T-helper 22 cell (primary cell): Measurements from ENCODE around the gene TAS2R41.
"Not testable (repeated sequence)": the region's sequence is repeated elsewhere in the genome, so short reads cannot be mapped to it uniquely, and the experiment has no call there.

Source experiments
- DNase-seq: peaks from one replicate; pipeline ENCODE4 v3.0.0-alpha.2; 2020; ENCODE audit warnings: low read depth

TAS2R41 gene

DNA sequence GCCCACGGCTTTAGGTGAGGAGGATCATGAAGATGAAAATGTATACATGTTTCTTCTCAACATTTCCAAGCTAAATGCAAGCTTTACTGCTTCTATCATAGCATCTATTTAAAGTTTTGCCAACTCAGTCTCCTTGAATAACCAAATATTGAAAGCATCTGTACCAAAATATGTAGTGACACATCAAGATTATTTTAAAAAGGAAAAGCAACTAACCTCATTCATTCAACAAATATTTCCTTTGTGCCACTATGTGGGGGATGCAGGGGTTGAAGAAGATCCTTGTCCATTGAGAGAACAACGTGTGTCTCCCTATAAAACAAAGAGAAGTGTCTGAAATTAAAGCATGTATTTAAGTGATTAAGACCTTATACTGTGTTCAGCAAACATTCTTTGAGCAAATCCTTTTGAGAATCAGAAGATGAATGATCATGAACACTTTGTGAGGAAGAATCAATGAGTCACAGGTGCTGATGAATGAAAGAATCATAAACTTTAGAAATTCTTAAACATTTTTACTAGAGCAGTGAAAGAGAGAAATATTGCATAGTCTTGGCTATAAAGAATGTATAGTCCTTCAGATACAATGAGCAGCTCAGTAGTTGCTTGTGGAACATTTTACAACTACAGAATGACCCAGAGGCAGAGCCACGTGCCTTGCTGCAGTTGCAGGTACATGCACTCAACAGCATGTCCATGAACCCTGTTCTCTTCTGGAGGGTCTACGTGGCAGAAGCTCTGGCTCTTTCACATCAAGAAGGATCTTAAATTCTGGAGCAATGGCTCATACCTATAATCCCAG, 20.5 kb upstream of the TAS2R41 start:
- no peak for DNase-seq

DNA sequence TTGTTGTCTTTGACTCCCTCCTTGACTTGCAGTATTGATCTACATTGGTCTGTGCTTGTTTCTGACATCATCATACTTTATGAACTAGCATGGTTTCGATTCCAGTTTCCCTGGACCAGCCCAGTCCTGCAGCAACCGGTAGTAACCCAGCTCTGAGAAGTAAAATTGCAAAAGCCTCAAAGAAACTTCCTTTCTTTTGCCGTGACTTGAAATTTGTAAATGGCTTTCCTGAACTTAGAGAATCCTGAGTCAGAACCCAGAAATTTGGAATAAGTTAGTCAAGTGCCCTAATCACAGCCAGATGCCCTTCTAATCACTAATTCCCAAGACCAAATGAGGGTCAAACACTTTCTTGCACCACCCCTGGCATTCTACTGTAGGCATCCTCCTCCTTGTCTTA, 19.4 kb upstream of the TAS2R41 start:
- no peak for DNase-seq

DNA sequence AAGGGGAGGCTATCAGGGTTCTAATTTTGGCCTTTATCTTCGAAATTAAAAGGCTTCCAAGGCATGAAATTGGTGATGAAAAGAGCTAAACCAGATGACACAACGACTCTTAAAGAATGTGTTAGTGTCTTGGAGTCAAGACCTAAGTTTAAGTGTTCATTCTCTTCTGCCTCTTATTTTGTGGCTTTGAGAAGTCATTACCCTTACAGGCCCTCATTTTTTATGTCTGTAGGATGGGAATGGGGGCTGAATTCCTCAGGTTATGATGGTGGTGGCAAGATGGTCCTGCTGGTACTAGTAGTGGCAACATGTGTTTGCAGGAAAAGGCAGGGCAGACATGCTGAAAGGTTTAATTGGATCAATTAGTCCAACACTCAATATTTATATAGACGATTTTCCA, 19.0 kb upstream of the TAS2R41 start:
- DNase-seq = no peak

DNA sequence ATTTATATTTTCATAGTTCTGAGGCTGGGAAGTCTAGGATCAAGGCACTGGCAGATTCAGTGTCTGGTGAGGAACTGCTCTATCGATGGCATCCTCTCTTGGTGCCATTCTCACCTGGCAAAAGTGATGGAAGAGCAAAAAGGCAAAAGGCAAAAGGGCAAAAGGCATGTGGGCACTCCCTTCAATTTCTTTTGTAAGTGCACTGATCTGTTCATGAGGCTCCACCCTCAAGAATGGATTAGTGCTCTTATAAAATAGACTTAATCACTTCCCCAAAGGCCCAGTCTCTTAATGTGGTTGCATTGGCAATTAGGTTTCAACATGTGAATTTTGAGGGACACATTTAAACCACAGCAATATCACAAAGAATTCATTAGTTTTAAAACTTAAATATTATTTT, 18.3 kb upstream of the TAS2R41 start:
- no peak for DNase-seq

DNA sequence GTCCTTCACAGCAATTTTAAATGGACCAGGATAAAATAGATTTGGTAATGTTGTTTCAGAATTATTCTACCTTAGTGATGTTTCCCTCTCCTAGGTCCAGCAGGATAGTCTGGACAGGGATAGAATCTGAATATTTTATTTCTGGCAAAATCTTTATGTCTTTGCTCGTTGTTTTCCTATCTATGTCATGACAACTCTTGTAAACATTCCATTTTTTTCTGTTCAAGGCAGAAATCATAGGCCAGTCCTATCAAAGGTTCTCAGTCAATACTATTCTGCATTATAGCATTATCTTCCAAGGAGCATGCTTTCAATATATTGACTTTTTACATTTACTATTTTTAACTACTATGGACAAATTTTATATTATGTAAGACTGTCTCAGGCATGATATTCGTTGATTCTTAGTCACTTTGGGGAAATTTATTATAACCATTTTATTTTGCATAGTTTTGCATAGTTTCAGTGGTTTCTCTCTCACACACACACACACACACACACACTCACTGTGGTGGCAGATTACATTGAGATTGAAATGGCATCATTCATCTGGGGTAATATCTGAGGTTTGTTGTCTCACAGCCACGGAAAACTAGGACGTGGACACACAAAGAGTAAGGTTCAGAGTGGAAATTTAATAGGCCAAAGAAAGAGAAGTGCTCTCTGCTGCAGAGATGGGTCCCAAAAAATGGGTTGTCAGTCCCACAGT, 17.2 kb upstream of the TAS2R41 start:
- DNase-seq = no peak

DNA sequence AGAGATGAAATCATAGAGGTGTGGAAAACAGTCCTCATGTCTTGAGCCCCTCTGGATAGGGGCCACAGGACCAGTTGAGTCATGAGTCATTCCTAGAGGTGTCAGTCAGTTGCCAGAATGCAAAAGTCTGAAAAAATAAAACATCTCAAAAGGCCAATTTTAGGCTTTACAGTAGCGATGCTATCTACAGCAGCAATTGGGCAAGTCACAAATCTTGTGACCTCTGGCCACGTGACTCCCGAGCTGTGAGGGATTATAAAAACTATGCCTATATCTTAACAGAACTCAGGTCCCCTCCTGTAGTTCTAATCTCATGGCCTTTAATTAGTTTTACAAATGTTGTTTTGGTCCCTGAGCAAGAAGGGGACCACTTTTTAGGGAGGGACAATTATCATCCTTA, 15.6 kb upstream of the TAS2R41 start:
- DNase-seq = no peak

DNA sequence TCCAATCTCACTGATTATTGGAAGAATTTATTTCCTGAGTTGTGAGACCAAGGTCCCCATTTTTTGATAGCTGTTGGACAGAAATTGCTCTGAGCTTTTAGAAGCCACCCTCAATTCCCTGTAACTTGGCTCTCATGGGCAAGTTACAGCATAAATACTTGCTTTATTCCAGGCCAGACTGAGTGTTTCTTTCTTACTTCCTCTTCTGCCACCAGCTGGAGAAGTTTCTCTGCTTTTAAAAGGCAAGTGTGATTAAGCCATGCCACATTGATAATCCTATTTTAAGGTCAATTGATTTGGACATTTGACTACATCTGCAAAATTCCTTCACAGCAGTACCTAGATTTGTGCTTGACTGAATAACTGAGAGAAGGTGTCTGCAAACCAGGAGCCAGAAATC, 14.1 kb upstream of the TAS2R41 start:
- no peak for DNase-seq

DNA sequence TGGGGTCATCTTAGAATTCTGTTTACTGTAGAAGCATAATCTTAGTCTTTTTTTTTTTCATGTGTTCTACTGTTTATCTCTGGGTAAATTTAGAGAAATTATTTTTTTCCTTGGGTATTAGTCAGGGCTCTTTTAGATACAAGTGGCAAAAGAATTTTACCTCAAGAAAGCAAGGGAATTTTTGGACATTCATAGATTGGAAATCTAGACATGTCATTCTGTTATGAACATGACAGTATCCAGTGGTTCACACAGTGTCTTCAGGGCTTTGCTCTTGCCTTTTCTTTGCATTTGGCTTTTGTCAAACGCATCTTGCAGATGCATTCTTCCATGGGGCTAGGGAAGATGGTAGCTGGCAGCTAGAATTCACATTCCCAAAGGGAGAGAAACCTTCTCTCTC, 13.7 kb upstream of the TAS2R41 start:
- no peak for DNase-seq

DNA sequence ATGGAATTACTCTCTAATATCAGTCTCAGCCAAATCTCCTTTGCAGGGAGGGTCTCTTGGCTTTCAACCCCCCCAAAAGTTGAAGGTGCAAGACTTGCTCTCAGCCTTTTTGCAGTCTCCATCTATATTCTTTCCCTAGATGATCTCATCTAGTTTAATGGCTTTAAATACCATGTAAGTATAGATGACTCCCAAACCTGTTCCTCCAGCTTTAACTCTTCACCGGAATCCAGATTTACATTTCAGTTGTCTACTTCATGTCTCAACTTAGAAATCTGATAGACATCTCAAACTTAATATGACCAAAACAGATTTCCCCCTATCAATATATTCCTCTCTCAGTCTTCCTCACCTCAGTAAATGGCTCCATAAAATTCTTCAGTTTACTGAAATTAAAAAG, 9.9 kb upstream of the TAS2R41 start:
- DNase-seq = no peak

DNA sequence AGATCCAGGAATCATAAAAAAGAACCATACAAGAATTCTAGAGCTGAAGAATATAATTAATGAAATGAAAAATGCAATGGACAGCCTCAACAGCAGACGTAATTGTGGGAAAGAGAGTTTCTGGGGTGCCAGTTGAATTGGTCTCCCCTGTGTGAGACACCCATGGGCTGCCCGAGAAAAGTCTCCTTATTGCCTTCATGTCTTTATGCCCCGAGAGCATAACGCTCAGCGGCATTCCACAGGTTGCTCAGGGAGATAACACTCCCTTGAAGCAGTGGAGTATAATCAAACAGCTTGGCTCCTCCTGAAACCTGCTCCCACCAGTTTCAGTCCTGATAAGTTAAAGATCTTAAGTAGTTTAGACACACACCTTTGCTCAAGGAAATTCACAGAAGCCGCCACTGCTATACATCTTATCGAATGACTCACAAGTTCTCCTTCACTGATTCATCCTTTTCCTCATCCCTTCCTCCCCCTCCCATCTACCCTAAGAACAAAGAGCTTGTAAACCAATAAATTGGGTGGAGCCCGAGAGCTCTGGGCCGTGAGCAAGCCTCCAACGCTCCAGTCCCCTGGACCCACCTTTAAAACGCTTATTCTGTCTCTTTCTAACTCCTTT, 5.5 kb upstream of the TAS2R41 start:
- not testable (repeated sequence) for DNase-seq

DNA sequence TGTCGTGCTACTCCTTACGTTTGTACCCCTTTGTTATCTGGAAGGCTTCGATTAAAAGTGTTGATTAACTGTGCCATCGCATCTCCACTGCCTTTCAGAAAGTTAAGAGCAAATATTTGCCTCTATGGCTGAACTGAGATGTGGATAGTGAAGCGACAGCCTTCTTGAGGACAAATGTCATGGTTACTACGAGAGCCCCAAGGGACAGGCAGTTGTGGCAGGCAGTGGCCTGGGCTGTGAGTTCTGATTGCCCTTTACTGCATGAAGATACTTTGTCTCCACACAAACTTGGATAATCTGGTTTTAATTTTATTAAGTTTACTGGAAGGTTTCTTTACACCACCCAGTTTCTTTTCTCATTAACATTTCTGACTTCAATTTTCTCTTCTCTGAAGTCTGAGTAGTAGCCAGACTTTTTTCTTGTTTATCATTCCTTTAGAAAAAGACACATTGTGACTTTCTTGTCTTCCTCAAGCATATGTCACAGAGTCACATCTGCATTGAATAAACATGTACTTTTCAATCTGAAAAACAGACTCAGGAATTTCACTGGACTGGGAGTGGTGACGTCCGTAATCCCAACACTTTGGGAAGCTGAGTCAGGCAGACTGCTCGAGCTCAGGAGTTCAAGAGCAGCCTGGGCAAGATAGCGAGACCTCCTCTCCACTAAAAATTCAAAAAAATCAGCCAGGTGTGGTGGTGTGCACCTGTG, 1.5 kb downstream of the TAS2R41 start:
- DNase-seq = no peak

DNA sequence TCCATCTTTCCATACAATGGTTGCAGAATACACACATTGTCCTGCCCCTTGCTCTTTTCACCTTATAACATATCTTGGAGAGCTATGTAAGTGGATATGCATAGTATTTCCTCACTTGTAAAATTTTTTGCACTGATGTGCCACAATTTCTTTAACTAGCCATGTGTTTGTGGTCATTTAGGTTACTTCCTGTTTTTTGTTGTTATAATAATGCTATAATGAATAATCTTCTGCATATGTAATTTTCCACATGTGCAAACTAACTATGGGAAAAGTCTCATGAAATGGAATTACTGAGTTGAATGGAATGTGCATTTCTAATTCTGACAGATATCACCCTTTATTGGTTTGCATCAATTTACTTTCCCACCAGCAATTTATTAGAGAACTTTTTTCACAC, 2.8 kb downstream of the TAS2R41 start:
- DNase-seq = no peak

DNA sequence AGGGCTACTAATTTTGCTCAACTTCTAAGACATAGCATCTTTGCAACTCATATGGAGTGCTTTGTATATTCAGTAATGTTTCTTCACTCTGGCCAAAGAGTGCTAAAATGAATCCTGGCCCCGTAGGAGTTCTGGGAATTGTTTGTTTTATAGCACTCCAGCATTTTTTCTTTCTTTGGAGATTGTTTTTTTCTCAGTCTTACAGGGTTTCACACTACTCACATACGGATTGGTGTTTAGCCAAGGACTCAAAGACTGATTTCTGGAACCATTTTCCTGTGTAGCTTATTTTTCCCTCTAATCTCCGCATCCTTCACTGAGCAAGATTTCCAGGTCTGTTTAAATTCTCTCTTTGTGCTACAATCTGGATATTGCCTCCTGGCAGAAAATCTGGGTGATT, 6.4 kb downstream of the TAS2R41 start:
- DNase-seq = no peak

DNA sequence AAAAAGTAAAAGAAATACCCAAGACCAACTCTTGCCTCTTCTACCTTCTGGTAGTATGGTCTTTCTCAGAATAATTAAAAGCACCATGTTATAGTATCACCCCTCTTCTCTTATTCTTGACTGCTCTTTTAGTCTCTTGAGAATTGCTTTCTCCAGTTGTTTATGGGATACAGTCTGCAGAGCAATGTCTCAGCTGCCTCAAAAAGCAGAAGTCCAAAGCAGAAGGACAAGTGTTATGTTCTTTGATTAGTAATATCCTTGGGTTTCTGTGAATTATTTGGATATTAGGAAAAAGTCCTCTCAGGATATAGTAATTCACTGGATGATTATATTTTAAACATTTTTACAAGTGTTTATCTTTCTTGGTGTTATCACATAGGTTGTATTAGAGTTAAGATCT, 7.4 kb downstream of the TAS2R41 start:
- no peak for DNase-seq

DNA sequence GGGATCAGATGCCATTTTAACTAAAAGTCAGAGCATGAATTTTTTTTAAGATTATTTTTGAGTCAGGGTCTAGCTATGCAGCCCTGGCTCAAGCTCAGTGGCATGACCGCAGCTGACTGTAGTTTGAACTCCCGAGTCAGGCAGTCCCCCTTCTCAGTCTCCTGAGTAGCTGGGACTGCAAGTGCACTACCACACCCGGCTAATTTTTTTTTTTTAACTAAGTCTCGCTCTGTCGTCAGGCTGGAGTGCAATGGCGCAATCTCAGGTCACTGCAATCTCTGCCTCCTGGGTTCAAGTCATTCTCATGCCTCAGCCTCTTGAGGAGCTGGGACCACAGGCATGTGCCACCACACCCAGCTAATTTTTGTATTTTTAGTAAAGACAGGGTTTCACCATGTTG, 7.8 kb downstream of the TAS2R41 start:
- DNase-seq = no peak

DNA sequence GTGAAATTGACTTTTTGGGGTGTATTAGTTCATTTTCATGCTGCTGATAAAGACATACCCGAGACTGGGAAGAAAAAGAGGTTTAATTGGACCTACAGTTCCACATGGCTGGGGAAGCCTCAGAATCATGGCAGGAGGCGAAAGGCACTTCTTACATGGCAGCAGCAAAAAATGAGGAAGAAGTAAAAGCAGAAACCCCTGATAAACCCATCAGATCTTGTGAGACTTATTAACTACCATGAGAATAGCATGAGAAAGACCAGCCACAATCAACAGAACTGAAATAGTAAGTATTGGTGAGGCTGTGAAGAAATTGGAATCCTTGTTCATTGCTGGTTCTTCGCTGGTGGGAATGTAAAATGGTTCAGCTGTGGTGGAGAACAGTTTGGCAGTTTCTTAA, 8.6 kb downstream of the TAS2R41 start:
- not testable (repeated sequence) for DNase-seq

DNA sequence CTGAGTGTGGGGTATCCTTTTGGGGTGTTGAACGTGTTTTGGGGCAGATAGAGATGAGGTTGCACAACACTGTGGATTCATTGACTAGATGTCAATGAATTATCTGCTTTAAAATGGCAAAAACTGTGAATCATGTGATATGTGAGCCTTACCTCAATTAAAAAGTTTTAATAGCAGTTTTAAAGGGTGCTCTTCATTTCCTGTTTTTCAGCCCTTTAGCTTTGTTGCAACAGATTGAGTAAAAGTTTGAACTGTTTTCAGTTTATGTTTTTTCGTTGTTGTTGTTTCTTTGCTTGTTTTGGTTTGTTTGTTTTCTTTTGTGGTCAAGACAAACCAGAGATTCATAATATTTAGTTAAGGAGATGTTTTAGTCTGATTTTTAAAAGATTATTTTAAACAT, 9.4 kb downstream of the TAS2R41 start:
- no peak for DNase-seq

DNA sequence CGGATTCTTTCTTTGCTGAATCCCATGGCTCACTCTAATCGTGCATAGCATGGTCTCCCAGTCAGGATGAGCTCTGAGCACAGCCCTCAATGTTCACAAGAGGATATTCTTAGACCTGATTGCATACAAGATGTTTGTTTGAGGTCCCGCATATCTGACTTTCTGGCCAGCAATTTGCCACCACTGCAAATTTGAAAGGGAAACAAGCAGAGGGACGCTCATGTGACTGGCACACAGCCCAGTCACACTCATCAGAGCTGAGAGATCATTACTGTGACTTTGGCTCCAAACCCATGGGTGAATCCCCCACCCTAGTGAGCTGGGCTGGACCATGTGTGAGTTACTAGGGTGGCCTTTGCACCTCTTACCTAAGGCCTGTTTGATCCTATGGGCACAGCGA, 9.9 kb downstream of the TAS2R41 start:
- DNase-seq = no peak

DNA sequence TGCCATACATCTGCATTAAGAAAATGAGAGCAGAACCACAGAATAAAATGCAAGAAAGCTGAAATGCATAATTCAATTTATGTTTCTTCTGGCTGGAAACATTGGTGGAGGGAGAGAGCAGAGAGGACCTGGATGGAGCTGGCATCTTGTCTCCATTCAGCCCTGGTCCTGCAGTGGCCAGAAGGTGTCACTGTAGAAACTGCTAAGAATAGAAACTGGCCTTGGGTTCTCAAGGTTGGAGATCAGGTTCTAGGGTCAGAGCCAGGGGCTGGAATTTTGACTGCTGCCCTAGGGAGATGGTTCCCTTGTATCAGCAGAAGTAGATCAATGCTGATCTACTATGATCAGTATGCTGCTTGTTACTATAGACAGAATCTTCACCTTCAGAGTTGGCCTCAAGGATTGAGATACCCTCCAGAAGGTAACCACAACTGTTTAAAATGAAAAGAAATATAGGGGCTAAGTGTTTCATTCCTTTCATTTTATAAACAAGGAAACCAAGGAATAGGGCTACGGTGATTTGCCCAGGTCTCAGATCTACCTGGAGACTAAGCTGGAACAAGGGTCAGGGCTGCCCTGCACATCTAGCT, 13.1 kb downstream of the TAS2R41 start:
- no peak for DNase-seq

DNA sequence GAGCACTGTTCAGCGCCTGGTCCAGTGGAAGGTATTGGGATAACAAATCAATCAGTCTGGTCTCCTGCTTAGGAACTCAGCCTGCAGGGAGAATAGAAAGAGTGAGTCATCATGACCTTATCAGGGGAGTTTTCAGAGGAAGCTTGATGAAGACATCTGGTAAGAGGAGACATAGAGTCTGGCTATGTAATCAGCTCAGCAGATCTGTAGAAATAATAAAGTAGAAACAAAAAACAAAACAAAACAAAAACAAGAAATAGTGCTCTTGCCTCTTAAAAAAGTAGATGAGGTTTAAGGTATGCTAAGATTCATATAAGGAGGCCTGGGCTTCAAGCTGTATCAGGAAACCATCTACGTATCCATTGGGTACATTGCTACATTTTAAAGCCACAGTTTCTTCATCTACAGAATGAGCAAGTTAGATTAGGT, 14.4 kb downstream of the TAS2R41 start:
- DNase-seq = no peak

DNA sequence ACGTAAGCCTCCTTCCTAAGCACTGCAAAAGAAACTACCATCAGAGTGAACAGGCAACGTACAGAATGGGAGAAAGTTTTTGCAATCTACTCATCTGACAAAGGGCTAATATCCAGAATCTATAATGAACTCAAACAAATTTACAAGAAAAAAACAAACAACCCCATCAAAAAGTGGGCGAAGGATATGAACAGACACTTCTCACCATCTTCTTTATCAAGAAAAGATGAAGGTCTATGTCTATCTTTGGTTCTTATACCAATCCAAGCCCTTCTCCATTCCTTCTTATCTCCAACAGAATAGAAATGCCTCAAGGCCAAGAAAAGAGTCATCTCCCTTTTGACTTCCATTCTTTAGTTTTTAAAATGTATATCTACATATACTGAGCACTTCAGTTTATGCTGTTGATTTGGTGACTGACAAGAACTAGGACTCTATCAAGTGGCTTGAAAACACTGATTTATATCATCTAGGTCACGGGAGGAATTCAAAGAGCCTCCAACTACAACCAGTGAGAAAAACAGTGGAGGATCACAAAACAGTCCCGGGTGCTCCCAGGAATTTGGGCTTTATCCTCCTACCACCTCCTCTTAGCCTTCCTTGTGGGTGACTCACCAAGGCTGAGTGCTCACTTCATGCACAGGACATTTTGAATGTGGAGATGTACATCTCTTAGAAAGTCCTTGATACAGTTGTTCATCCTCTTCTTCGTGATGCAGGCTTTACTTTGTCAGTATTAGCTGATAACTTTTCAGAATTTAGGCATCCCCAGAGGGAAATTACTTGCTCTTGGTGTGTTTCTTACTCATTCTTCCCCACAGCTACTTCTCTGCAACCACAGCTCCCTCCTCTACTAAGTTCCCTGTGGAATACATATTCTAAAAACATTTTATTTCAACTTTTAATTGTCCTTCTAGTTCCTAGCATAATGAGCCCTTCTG, 15.4 kb downstream of the TAS2R41 start:
- DNase-seq = no peak
